Breast epithelium (tissue), 3 donors: ENCODE data around the gene PBX3.

Experiments
- CTCF ChIP-seq, 3 donors: fragments of 450-650 bp; IDR thresholded peaks; one replicate each; pipeline ENCODE4 v1.5.1; 2016 to 2017; ENCODE audit warnings: antibody characterized with exemption in 3 of 3, mild to moderate bottlenecking in 3 of 3, moderate library complexity in 3 of 3
- POLR2A ChIP-seq: fragments of 450-650 bp; IDR thresholded peaks from one replicate; pipeline ENCODE4 v1.6.1; 2016; ENCODE audit warnings: antibody characterized with exemption, mild to moderate bottlenecking, moderate library complexity

- no peak for TF ChIP-seq CTCF (IDR thresholded peaks at IDR 0.05)
- no peak for TF ChIP-seq POLR2A
These were observed 163.1 kb downstream of the PBX3 start for GRCh38 chr9:125910286-125910685.
